ENCODE results near the gene OPCML. TPM values are rescaled to one million over a fixed set of nuclear protein-coding genes. Genes with fewer than 3 reads are reported as not detected.

OPCML gene
- total RNA-seq, 1 experiment from 2014 or later: 0.94 TPM

- no peaks in the 10 kb centered on the region for H3K79me1 ChIP-seq (ENCODE audit: insufficient read depth, low read depth, low read length, poor library complexity, severe bottlenecking)
- H3K18ac ChIP-seq (ENCODE audit: insufficient read length, low read depth, low read length): no peak overlapping the region
- TF ChIP-seq CTCF (conservative IDR thresholded peaks at IDR 0.05): no peak
- H3K27me3 ChIP-seq (ENCODE audit: insufficient read depth, low read length): no peaks in the 10 kb centered on the region
- H3K9me3 Mint-ChIP-seq: no peaks in the 10 kb centered on the region
- H3K9me3 ChIP-seq (ENCODE audit: control insufficient read depth, low read depth, low read length): no peaks in the 10 kb centered on the region
- H3K27ac Mint-ChIP-seq: no peak overlapping the region
- no peak overlapping the region for H4K91ac ChIP-seq (ENCODE audit: insufficient read length, low read depth, low read length)
- no peak overlapping the region for H2AK5ac ChIP-seq (ENCODE audit: insufficient read length, low read length)
- DNase-seq: no peak
- H2BK15ac ChIP-seq (ENCODE audit: low read depth, low read length): no peak overlapping the region
- H2BK5ac ChIP-seq (ENCODE audit: insufficient read length, low read length): no peak overlapping the region
- no peak overlapping the region for H3K4me3 Mint-ChIP-seq
- H3K36me3 Mint-ChIP-seq (ENCODE audit: insufficient read depth in 1 of 3, low read depth in 3 of 3): no peaks in the 10 kb centered on the region
- peaks cover 3% of the 10 kb centered on the region; the same call in 1 of the 2 replicates for H3K4me1 ChIP-seq (ENCODE audit: insufficient read depth, low read length)
- H3K23ac ChIP-seq (ENCODE audit: insufficient read length, low read depth, low read length): no peak overlapping the region
- H4K20me1 ChIP-seq (ENCODE audit: control insufficient read depth, insufficient read depth, insufficient read length): no peaks in the 10 kb centered on the region
- H3K27me3 Mint-ChIP-seq (ENCODE audit: low read depth): no peaks in the 10 kb centered on the region; the same call in 1 of the 2 replicates
- no peak overlapping the region for H3K56ac ChIP-seq (ENCODE audit: insufficient read length, low read depth, low read length)
- H3K79me2 ChIP-seq (ENCODE audit: insufficient read depth, low read length): no peaks in the 10 kb centered on the region
- no peaks in the 10 kb centered on the region for H3K23me2 ChIP-seq (ENCODE audit: insufficient read length, low read depth, low read length, poor library complexity, severe bottlenecking)
- H2BK20ac ChIP-seq (ENCODE audit: low read depth, low read length, poor library complexity, severe bottlenecking): no peak overlapping the region
- peaks cover 11 to 23% of the 10 kb centered on the region in 2 experiments for H3K4me1 Mint-ChIP-seq
- no CpG with 5 or more reads among the region's 5 CpGs for WGBS (ENCODE audit: extremely low coverage, insufficient read length, low lambda C conversion rate)
- H3K9ac ChIP-seq (ENCODE audit: extremely low read depth, insufficient read length, low read length): no peak overlapping the region
- H3K4ac ChIP-seq (ENCODE audit: low read depth, low read length): no peak overlapping the region
- H2BK120ac ChIP-seq (ENCODE audit: low read depth, low read length, poor library complexity, severe bottlenecking): no peak overlapping the region
- no peak overlapping the region for H2AFZ ChIP-seq (ENCODE audit: low read length)
- H4K8ac ChIP-seq (replicated peaks; ENCODE audit: insufficient read length, low read depth, low read length): no peak overlapping the region
- H2BK12ac ChIP-seq (ENCODE audit: insufficient read length, low read depth, low read length): no peak overlapping the region
- H4K5ac ChIP-seq (ENCODE audit: insufficient read length, low read depth, low read length): no peak overlapping the region
- H3K27ac ChIP-seq (ENCODE audit: insufficient read length, low read depth, low read length): no peak overlapping the region
- H3K14ac ChIP-seq (ENCODE audit: insufficient read depth, low read length): no peak overlapping the region
- H3K4me2 ChIP-seq (ENCODE audit: insufficient read depth, insufficient read length, low read length): no peak overlapping the region
- H3T11ph ChIP-seq (ENCODE audit: low read length): no peak overlapping the region
Measured at GRCh38 chr11:132865623-132866022, 666.7 kb downstream of the OPCML start.

Measured in H9 (cell line).